GM21390 (cell line): ENCODE results near the gene P4HA2.

Source experiments
- ATAC-seq: cut with Tn5 transposase; IDR thresholded peaks from one replicate; pipeline ENCODE4 v1.9.1; 2021; ENCODE audit not compliant: unreplicated experiment

The P4HA2 gene

GRCh38 chr5:132265336-132266030, 37.8 kb upstream of the P4HA2 start:
- ATAC-seq = no peak

- no peak for ATAC-seq
Measured at GRCh38 chr5:132264546-132265335, 37.1 kb upstream of the P4HA2 start.

- ATAC-seq = no peak
Measured at GRCh38 chr5:132263548-132264261, 36.1 kb upstream of the P4HA2 start.

GRCh38 chr5:132262882-132263547, 35.4 kb upstream of the P4HA2 start:
- ATAC-seq = no peak

- no peak for ATAC-seq
Measured at GRCh38 chr5:132261881-132262845, 34.5 kb upstream of the P4HA2 start.

DNA sequence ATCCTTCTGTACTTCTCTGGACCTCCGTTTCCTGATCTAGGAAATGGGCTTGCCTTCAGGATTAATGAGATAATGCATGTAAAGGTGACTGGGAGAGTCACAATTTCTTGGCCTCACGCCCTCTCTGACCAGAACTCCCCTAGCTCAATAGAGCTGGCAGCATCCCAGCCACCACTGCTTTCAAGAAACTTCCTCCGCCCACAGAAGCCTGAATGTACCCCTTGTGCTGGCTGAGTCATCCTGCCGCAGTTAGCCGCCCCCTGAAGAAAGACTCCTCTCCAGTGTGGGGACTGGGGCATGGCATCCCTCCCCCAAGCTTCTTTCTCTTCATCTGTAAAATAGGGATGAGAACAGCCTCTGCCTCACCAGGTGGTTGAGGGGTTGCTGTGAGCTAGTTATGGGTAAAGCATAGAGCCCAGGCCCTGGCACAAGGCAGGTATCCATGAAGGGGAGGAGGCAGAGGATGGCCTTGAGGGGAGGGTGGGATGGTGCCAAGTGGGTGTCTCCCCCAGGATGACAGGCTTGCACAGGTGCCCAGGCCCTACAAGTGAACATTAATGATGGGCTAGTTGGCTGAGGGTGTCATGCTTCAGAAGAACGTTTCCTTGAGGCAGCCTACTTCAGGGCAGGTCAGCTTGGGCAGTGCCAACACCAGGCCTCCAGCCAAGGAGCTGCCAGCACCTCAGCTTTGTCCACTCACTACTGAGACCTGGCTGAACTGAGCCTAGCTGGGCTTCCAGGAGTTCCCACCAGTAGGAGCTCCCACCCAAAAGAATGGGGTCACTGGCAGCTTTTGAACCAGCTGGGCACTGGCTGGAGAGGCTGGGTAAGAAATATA, 33.3 kb upstream of the P4HA2 start:
- peak; percentile 53 for ATAC-seq

- no peak for ATAC-seq
Measured at GRCh38 chr5:132260051-132260450, 32.4 kb upstream of the P4HA2 start.

DNA sequence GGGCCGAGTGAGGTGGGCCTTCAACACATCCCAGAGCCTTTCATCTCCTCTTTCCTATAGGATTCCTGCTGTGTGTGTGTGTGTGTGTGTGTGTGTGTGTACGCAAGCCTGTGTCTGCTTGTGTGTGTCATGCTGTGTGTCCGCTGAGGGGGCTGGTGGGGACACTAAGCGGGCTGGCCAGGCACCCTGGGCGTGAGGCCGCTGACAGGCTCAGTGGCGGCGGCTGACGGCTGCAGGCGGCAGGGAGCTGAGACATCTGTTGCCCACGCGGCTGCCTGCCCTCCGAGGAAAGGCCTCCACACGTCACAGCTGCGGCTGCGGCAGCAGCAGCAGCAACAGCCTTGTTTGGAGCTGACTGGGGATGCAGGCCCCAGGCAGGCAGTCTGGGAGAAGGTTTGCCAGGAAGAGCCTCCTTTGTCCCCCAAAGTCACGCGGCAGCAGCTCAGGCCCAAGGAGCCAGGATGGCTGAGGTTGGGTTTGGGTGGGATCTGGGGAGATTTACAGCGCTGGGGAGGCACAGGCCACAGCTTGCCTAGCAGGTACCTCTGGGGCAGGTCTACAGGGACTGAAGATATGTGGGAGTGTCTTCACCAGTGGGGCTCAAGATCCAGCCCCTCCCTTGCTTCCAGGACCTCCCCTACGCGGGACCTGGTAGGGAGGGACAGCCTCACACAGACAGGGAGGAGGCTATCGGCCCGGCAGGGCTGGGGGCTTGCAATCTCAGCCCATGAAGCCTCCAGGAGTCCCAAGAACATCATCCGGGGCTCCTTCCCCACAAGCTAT, 31.6 kb upstream of the P4HA2 start:
- ATAC-seq = no peak

DNA sequence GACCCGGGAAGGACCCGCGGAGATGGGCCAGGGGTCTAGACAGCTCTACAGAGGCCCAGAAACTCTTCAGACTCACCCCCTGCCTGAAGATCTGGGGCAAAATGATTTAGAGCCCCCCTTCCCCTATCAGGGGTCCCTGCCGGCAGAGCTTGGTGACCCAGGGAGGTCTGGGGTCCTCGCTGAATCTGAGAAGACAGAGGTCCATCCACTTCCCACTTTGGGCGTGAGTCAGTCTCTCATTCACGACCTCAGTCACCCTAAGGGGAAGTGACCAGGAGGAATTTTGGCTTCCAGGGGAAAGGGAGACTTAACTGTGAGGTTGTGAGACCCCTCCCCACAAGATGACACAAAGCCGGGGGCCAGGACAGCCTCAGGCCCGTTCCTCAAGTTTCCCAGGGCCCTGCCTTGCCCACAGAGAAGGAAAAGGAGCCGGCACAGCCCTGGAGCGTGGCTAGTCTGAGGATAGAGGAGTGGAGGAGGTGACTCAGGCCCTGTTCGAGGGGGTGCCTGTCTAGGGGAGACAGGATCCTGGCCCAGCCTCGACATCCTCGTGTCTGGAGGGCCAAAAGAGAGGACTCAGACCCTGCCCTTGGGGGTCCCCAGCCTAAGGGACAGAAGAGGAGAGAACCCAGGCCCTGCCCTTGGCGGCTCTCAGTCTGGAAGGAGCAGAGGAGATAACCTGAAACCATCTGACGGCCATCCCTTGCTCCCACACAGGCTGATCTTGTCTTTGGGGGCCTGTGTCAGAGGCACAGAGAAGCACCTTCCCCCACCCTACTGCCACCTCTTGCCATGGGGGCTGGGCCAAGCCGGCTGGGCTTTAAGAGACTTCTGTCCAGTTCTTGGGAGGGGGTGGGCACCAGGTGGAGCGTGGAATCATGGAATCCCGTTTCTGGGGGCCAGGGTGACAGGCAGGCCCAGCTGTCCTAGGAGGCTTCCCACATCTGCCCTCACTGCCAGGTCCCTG, 30.7 kb upstream of the P4HA2 start:
- ATAC-seq = no peak

GRCh38 chr5:132257131-132258101, 29.8 kb upstream of the P4HA2 start, which contains the start of gene PDLIM4:
Gene PDLIM4, plus strand, starts transcription at chr5:132257696. Its CDS starts 39 bp downstream, at chr5:132257735.
- no peak for ATAC-seq

DNA sequence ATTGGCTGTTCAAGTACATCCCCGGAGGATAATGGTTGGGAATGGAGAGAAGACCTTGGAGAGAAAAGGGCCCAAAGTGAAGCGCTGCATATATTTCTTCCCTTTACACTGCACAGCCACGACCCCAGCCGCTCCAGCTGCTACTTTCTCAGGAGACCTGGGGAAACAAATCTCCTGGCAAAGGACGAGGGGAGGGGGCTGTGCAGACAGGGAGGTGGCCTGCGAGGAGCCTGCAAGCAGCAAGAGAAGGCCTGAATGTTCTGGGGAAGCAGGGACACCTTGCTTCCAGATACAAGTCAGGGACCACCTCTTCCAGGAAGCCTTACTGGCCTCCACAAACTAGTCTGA, 29.1 kb upstream of the P4HA2 start:
- ATAC-seq = no peak

DNA sequence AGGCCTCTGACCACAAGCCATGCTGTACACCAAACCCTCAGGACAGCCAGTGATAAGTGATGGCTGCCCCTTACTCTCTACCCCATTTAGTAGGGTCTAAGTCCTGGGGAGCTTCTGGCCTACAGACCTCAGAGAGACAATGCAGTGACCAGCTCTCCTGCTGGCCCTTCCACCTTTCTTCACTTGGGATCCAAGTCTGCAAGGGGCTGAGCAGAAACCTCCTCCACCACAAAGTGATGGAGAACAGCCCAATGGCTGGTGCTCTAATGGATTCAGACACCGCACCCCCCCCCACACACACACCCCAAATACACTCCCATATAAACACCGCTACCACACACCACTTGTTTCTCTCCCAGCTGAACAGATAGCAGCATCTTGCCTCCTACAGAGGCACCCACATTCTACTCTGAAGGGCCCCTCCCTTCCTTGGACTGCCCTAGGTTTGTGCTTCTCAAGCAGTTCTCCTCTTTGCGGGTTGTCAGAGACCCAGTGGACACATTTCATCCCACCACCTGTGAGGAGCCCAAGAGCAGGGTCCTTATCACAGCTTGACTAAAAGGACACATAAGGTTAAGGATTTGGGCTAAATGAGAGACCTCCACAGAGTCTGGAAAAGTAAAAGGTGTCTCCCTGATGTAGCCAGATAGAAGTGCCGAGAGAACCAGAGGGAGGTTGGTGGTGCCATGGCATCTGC, 28.6 kb upstream of the P4HA2 start:
- ATAC-seq = no peak

DNA sequence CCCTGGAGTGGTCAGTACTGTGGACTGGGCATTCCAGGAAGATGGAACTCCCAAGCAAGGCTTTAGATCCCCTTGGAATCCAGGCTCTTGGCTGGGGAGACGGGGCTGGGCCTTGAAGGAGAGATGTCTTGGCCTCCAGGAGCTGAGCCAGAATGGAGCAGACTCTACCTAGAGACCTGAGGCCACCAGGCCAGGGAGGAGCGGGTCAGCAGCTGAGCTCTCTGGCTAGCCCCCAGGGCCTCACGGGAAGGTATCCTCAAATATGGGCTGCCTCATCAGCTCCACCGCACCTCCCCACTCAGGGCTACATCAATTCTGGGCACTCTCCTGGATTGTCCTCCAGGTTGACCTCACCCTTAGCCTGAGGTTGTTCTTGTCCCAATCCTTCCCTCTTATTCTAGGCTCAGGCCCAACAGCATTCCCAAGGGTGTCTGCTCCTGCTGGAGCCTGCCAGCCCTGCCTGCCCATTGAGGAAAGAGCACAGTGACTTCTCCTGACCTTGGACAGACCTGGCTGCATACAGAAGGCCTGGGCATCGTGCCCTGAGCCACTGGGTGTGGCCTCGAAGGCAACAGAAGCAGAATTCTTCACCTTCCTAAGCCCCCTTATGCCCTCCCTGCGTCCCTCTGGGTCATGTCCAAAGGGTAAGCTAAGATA, 26.8 kb upstream of the P4HA2 start:
- ATAC-seq = no peak

- ATAC-seq = no peak
Measured at GRCh38 chr5:132253452-132254320, 26.0 kb upstream of the P4HA2 start.
